PC-9 (cell line): ENCODE data around the gene SOX21. TPM values are rescaled to one million over a fixed set of nuclear protein-coding genes. Genes with fewer than 3 reads are reported as not detected.

ENCODE experiments used
- BruUV-seq: library from RNA; stranded (reverse); fragments of 400-500 nt; replicated peaks from 2 replicates; lab custom pipeline; 2021; lab: Mats Ljungman, UMichigan
- CTCF ChIA-PET: fragments of 300-600 bp; sonication (Branson Sonifier 250); formaldehyde crosslinking; loops from one replicate; lab custom pipeline; 2022; ENCODE audit warnings: antibody characterized with exemption; lab: Charles Lee
- POLR2A ChIA-PET: fragments of 300-600 bp; sonication (Branson Sonifier 250); formaldehyde crosslinking; loops from one replicate; lab custom pipeline; 2022; ENCODE audit warnings: antibody characterized with exemption; ENCODE audit not compliant: unreplicated experiment; lab: Charles Lee
- DNase-seq, 2 experiments: peaks; one replicate each; pipeline versions ENCODE4 v3.0.0 to v3.0.0-alpha.2; 2015 to 2022; ENCODE audit warnings: mixed read lengths in 1 of 2
- H2AFZ ChIP-seq: fragments of 200-600 bp; sonication (generic); 2 replicates; pipeline ENCODE4 v1.8.1; 2017; ENCODE audit warnings: antibody characterized with exemption
- H3F3A ChIP-seq: fragments of 200-600 bp; sonication (generic); 2 replicates; pipeline ENCODE4 v1.8.1; 2017; ENCODE audit warnings: antibody characterized with exemption, mild to moderate bottlenecking, low read depth; ENCODE audit not compliant: insufficient read depth
- H3K27ac ChIP-seq: fragments of 200-600 bp; sonication (generic); 2 replicates; pipeline ENCODE4 v1.6.1; 2016; ENCODE audit warnings: mixed run types
- H3K27me3 ChIP-seq: fragments of 200-600 bp; sonication (generic); 2 replicates; pipeline ENCODE4 v1.6.1; 2016; ENCODE audit warnings: low read depth, mixed run types; ENCODE audit not compliant: insufficient read depth
- H3K36me3 ChIP-seq: fragments of 200-600 bp; sonication (generic); 2 replicates; pipeline ENCODE4 v1.6.1; 2016; ENCODE audit warnings: low read depth, mixed run types
- H3K4me1 ChIP-seq: fragments of 200-600 bp; sonication (generic); replicated peaks from 2 replicates; pipeline ENCODE4 v1.6.1; 2016; ENCODE audit warnings: mixed run types; ENCODE audit not compliant: insufficient read depth
- H3K4me2 ChIP-seq: fragments of 200-600 bp; sonication (generic); 2 replicates; pipeline ENCODE4 v1.6.1; 2017; ENCODE audit warnings: mixed run types
- H3K4me3 ChIP-seq: fragments of 200-600 bp; sonication (generic); 2 replicates; pipeline ENCODE4 v1.6.1; 2016; ENCODE audit warnings: mixed run types
- H3K79me2 ChIP-seq: fragments of 200-600 bp; sonication (generic); 2 replicates; pipeline ENCODE4 v1.6.1; 2017; ENCODE audit warnings: low read depth, mixed run types
- H3K9me2 ChIP-seq: fragments of 200-600 bp; sonication (generic); 2 replicates; pipeline ENCODE4 v1.8.1; 2017; ENCODE audit warnings: mild to moderate bottlenecking; ENCODE audit not compliant: insufficient read depth
- H3K9me3 ChIP-seq: fragments of 200-600 bp; sonication (generic); 2 replicates; pipeline ENCODE4 v1.8.1; 2016; ENCODE audit warnings: low read depth; ENCODE audit not compliant: insufficient read depth
- H4K20me1 ChIP-seq: fragments of 200-600 bp; sonication (generic); 2 replicates; pipeline ENCODE4 v1.8.1; 2017; ENCODE audit not compliant: insufficient read depth
- CTCF ChIP-seq: fragments of 200-600 bp; sonication (generic); conservative IDR thresholded peaks from 2 replicates; pipeline ENCODE4 v1.6.1; 2017; ENCODE audit warnings: mixed run types, antibody characterized with exemption, mild to moderate bottlenecking, moderate library complexity
- EZH2 ChIP-seq: fragments of 200-600 bp; sonication (generic); IDR thresholded peaks from 2 replicates; pipeline ENCODE4 v1.8.0; 2017; ENCODE audit warnings: antibody characterized with exemption, low read depth
- intact Hi-C: fragments of 100-400 bp; cut with micrococcal nuclease; formaldehyde crosslinking; loops from one replicate; pipeline ENCODE4 v1.10.0; 2022; ENCODE audit not compliant: unreplicated experiment
- total RNA-seq: library from RNA; stranded (reverse); gene quantifications from 2 replicates; pipeline ENCODE4 v1.2.3, GENCODE V29; 2021

SOX21 gene
- total RNA-seq, 1 experiment from 2014 or later: not detected

- no peaks in the 10 kb centered on the region for H3K9me2 ChIP-seq
- no peak overlapping the region for H2AFZ ChIP-seq
- TF ChIP-seq EZH2: no peak
- no peak for TF ChIP-seq CTCF
- no peaks in the 10 kb centered on the region for H3F3A ChIP-seq
- no TSS peak for BruUV-seq
- no peaks in the 10 kb centered on the region for H3K4me1 ChIP-seq
- H3K79me2 ChIP-seq: no peaks in the 10 kb centered on the region
- H3K4me2 ChIP-seq: no peak overlapping the region
- peaks cover 33% of the 10 kb centered on the region for H3K27me3 ChIP-seq
- intact Hi-C loops: no loop called here
- no peak overlapping the region for H3K4me3 ChIP-seq
- CTCF ChIA-PET: no interaction called here
- no peak for DNase-seq
- H4K20me1 ChIP-seq: no peaks in the 10 kb centered on the region
- H3K27ac ChIP-seq: no peak overlapping the region
- no peaks in the 10 kb centered on the region for H3K36me3 ChIP-seq
- POLR2A ChIA-PET: no interaction called here
- H3K9me3 ChIP-seq: no peaks in the 10 kb centered on the region
Observed at GRCh38 chr13:94713561-94714182, 1.3 kb upstream of the SOX21 start.

- intact Hi-C loops: no loop called here
- Histone ChIP-seq H3K4me1 (no peaks in the 10 kb centered on the region), H3K79me2 (no peaks in the 10 kb centered on the region), H3K9me3 (no peaks in the 10 kb centered on the region), H2AFZ (no peak overlapping the region), H3K4me3 (no peak overlapping the region), H4K20me1 (no peaks in the 10 kb centered on the region), H3K36me3 (no peaks in the 10 kb centered on the region), H3K4me2 (no peak overlapping the region), H3F3A (no peaks in the 10 kb centered on the region), H3K27me3 (peaks cover 40% of the 10 kb centered on the region), H3K27ac (no peak overlapping the region), H3K9me2 (no peaks in the 10 kb centered on the region)
- no peak for DNase-seq
- CTCF ChIA-PET: no interaction called here
- TF ChIP-seq CTCF (no peak), EZH2 (no peak)
- POLR2A ChIA-PET: no interaction called here
- no TSS peak for BruUV-seq
Observed at GRCh38 chr13:94712812-94713560, 641 bp upstream of the SOX21 start.

- Histone ChIP-seq H3K9me3 (no peaks in the 10 kb centered on the region), H3K79me2 (no peaks in the 10 kb centered on the region), H3F3A (no peaks in the 10 kb centered on the region), H3K4me2 (no peak overlapping the region), H2AFZ (no peak overlapping the region), H3K27ac (no peak overlapping the region), H3K9me2 (no peaks in the 10 kb centered on the region), H3K36me3 (no peaks in the 10 kb centered on the region), H3K27me3 (peaks cover 52% of the 10 kb centered on the region), H3K4me3 (no peak overlapping the region), H4K20me1 (no peaks in the 10 kb centered on the region), H3K4me1 (no peaks in the 10 kb centered on the region)
- TF ChIP-seq EZH2 (no peak), CTCF (no peak)
- POLR2A ChIA-PET: no interaction called here
- intact Hi-C loops: no loop called here
- no peak for DNase-seq
- BruUV-seq: no TSS peak
- CTCF ChIA-PET: no interaction called here
Observed at GRCh38 chr13:94711561-94712286, 621 bp downstream of the SOX21 start.
